HepG2 (cell line): ENCODE results near the gene UCN. TPM values are rescaled to one million over a fixed set of nuclear protein-coding genes. Genes with fewer than 3 reads are reported as not detected.
A peak's percentile ranks its signal among the peaks of the same experiment; 100 is the strongest.

Experiments used
- AFF4 ChIP-seq: sonication (generic); formaldehyde crosslinking; IDR thresholded peaks from 2 replicates; pipeline ENCODE4 v1.4.0; 2020; ENCODE audit warnings: missing genetic modification reagents
- AKAP8 ChIP-seq: sonication (generic); formaldehyde crosslinking; IDR thresholded peaks from 2 replicates; pipeline ENCODE4 v1.5.1; 2020; ENCODE audit warnings: mild to moderate bottlenecking, missing genetic modification reagents
- CENPT ChIP-seq: sonication (generic); formaldehyde crosslinking; IDR thresholded peaks from 2 replicates; pipeline ENCODE4 v1.8.0; 2022; ENCODE audit warnings: low read depth, mild to moderate bottlenecking, moderate library complexity, missing genetic modification reagents
- DBP ChIP-seq: sonication (generic); formaldehyde crosslinking; IDR thresholded peaks from 2 replicates; pipeline ENCODE4 v1.4.0; 2020; ENCODE audit warnings: missing genetic modification reagents; ENCODE audit errors: not compliant biosample characterization
- GRHL1 ChIP-seq: sonication (generic); formaldehyde crosslinking; conservative IDR thresholded peaks from 2 replicates; pipeline ENCODE4 v1.8.0; 2022; ENCODE audit warnings: missing genetic modification reagents
- JUND ChIP-seq: sonication (generic); formaldehyde crosslinking; IDR thresholded peaks from 2 replicates; pipeline ENCODE4 v1.8.0; 2022; ENCODE audit warnings: mild to moderate bottlenecking, missing genetic modification reagents
- LRRFIP1 ChIP-seq: sonication (generic); formaldehyde crosslinking; conservative IDR thresholded peaks from 2 replicates; pipeline ENCODE4 v1.4.0; 2020; ENCODE audit warnings: missing genetic modification reagents
- NFE2L2 ChIP-seq: fragments of 150-350 bp; IDR thresholded peaks from 2 replicates; pipeline ENCODE4 v1.6.1; 2014; ENCODE audit warnings: low read length
- THAP7 ChIP-seq: sonication (generic); formaldehyde crosslinking; IDR thresholded peaks from 2 replicates; pipeline ENCODE4 v1.8.1; 2023; ENCODE audit warnings: mild to moderate bottlenecking, missing genetic modification reagents
- THAP8 ChIP-seq: sonication (generic); formaldehyde crosslinking; IDR thresholded peaks from 2 replicates; pipeline ENCODE4 v1.5.1; 2020; ENCODE audit warnings: missing genetic modification reagents, mild to moderate bottlenecking, borderline replicate concordance
- TRIM22 ChIP-seq: fragments of 450-650 bp; IDR thresholded peaks from 2 replicates; pipeline ENCODE4 v1.6.1; 2017
- ZBTB37 ChIP-seq: sonication (generic); formaldehyde crosslinking; IDR thresholded peaks from 2 replicates; pipeline ENCODE4 v1.4.0; 2020; ENCODE audit warnings: mild to moderate bottlenecking, missing genetic modification reagents
- ZNF101 ChIP-seq: sonication (generic); formaldehyde crosslinking; IDR thresholded peaks from 2 replicates; pipeline ENCODE4 v1.4.0; 2020; ENCODE audit warnings: mild to moderate bottlenecking, low read depth, missing genetic modification reagents, borderline replicate concordance
- ZNF225 ChIP-seq: sonication (generic); formaldehyde crosslinking; IDR thresholded peaks from 2 replicates; pipeline ENCODE4 v1.4.0; 2020; ENCODE audit warnings: mild to moderate bottlenecking, missing genetic modification reagents
- ZNF850 ChIP-seq: sonication (generic); formaldehyde crosslinking; conservative IDR thresholded peaks from 2 replicates; pipeline ENCODE4 v1.9.0; 2021; ENCODE audit warnings: mild to moderate bottlenecking, missing genetic modification reagents
- polyA plus RNA-seq, 8 experiments: library from polyadenylated mRNA; depleted of rRNA in 3 of 8; stranded (reverse) in 7 of 8; unstranded in 1 of 8; fragments of >200 nt; fragmentation: Illumina TruSeq in 4 of 8; extraction: Trizol in 4 of 8; gene quantifications; 2 replicates each; pipeline versions ENCODE4 v1.2.1 to v1.2.3, GENCODE V29; 2011 to 2016; ENCODE audit warnings: low read depth in 4 of 8, missing spikeins in 1 of 8, mixed read lengths in 1 of 8; ENCODE audit not compliant: insufficient read depth in 1 of 8
- total RNA-seq, 5 experiments: library from RNA; depleted of rRNA; stranded (reverse); fragments of >200 nt; fragmentation: Illumina TruSeq; extraction: Trizol; gene quantifications; 2 replicates each; pipeline ENCODE4 v1.2.3, GENCODE V29; 2016; ENCODE audit warnings: low read depth in 1 of 5

The UCN gene
- total and polyA plus RNA-seq, 2 of the 13 experiments (the other 11 are each of a cell fraction or from before 2014, with no cell fraction given), result 1.2 to 2.3 TPM

GRCh38 chr2:27320958-27321543 lies 12.8 kb upstream of the UCN start (continued):
- TF ChIP-seq LRRFIP1, result no peak
- no peak for TF ChIP-seq ZNF101 (CRISPR knock-in tag)
- TF ChIP-seq AKAP8 (CRISPR knock-in tag), result peak; percentile 82; the same call in 1 of the 2 replicates
- no peak for TF ChIP-seq CENPT
- TF ChIP-seq GRHL1, result no peak
- TF ChIP-seq ZNF850 (CRISPR knock-in tag), result no peak
- TF ChIP-seq JUND, result peak; percentile 100
- no peak for TF ChIP-seq THAP8 (CRISPR knock-in tag)
- TF ChIP-seq TRIM22, result no peak
- TF ChIP-seq ZBTB37 (CRISPR knock-in tag), result no peak
- no peak for TF ChIP-seq ZNF225
- no peak for TF ChIP-seq NFE2L2
- no peak for TF ChIP-seq THAP7 (CRISPR knock-in tag)
- no peak for TF ChIP-seq DBP
- no peak for TF ChIP-seq AFF4 (CRISPR knock-in tag)
